Posterior vena cava (tissue), 2 donors: ENCODE results near the gene SEC24C. TPM values are rescaled to one million over a fixed set of nuclear protein-coding genes. Genes with fewer than 3 reads are reported as not detected.

Experiments
- DNase-seq: peaks from one replicate; pipeline ENCODE4 v3.0.0-alpha.2; 2020; ENCODE audit warnings: low spot score
- intact Hi-C, 2 donors: fragments of 100-400 bp; cut with DNase I; formaldehyde crosslinking; loops; one replicate each; pipeline versions ENCODE4 v1.14.1 to v1.14.2; 2022 to 2023
- total RNA-seq, 2 donors: library from RNA; stranded (reverse); fragmentation: NEBNext Ultra II Directional; extraction: Animal tissue kit (Norgen Biotek cat#: 25700); gene quantifications; one replicate each; pipeline ENCODE4 v1.2.1, GENCODE V29; 2021
- donor health status: DM: yes; HTN: yes; CAD: no.
- donor health status: DM: yes; HTN: yes; CAD: no.

The SEC24C gene
- total RNA-seq, 2 donors from 2014 or later: 51.3 to 51.4 TPM

DNA sequence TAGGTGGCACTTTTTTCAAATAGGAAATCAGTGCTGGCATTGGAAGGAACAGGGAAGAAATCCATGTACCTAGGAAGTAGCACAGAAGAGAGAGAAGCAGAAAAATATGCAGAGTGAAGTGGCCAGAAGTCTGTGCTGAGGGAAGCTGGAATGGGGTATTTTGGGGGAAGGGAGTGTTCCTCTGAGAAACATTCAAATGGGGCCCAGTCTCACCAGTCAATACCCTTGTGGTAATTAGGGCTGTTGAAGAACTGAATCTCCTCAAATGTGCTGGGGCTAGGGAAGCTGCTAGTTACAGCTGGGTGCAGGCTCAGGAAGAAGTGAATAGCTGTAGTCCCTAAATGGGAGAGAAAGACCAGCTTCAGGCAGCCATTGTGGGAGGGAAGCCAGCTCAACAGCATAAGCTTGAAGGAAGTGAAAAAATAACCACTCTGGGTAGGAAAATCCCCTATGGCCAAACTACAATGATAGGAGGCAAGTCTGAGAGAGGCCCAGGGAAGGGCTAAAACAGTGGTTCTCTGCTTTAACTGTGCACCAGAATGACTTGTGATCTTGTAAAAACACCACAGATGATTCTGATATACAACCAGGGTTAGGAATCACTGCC is 59.6 kb downstream of the SEC24C start:
- intact Hi-C loops: loop anchor here in 1 of 2 donors (1.0 kb wide), 1 partner anchor 22 kb away; no protein-coding TSS in a partner anchor
- peak; percentile 32 for DNase-seq

GRCh38 chr10:73806176-73806950 is 62.2 kb downstream of the SEC24C start:
- DNase-seq: peak; percentile 67
- intact Hi-C loops: no loop called here

- intact Hi-C loops: no loop called here
- DNase-seq: peak; percentile 78
Observed at GRCh38 chr10:73807471-73807870, 63.3 kb downstream of the SEC24C start.

DNA sequence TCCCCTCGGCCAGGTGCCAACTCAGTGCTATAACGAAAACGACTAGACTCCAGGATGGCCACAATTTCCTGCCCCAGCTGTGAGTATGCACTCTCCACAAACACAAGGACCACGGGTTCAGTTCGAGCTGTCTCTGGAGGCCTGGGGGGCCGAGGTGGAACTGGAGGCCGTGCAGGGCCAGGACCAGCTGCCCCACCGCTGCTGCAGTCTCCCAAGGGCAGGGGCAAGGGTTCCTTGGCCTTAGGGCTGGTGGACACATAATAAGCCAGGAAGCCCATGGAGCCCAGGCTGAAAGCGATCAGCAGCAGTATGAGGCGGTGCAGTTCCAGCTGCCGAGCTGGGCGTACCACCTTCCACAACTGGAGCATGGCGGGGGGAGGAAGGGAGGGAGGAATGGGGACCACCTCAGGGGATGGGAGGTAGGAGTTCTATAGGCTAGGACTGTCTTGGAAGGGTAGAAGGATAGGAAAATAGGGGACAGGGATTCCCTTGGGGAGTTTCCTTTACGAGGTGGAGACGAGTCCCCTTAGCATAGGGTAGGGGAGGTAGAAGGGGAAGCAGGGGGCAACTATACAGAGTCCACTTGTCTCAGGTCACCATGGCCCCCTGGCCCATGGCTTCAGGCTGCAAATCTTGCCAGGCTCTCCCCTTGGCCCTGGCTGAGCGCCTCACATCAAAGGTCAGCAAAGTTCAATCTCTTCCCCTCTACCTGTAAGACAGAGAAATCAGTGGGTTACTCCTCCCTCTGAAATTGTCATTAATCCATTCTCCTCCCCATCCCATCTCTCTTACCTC is 64.0 kb downstream of the SEC24C start:
- intact Hi-C loops: no loop called here
- peak; percentile 72 for DNase-seq

DNA sequence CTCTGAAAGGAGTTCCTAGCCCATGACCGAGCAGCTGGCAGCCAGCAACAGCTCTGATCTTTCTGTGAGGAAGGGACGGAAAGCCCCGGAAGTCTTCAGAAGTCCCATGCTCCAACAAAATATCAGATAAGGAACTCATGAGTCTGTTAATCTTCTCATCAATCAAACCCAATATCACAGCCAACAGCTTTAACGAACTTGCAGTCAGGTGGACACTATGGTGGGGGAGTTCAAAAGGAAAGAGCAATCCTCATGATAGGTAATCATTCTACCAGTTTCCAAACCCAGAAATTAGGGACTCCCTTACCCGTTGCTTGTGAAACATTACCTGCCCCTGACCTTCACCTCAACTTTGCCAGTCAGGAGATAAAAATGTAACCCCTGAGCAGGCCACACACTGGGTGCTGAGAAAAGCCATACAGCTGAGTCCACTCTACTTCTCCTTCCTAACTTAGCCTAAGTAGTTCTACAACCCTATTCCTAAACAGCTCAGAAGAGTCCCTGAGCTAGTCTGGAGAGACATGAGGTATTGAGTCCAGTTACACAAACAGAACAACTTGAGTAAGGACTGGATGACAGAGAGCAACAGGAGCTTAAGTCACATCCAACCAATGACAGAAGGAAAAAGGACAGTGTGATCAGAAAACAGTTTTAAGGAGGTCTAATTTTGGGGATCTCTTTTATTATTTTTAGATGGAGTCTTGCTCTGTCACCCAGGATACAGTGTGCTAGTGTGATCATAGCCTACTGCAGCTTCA is 65.1 kb downstream of the SEC24C start:
- peak; percentile 60 for DNase-seq
- intact Hi-C loops: no loop called here

GRCh38 chr10:73810358-73810734 is 66.2 kb downstream of the SEC24C start:
- no peak for DNase-seq
- intact Hi-C loops: no loop called here

DNA sequence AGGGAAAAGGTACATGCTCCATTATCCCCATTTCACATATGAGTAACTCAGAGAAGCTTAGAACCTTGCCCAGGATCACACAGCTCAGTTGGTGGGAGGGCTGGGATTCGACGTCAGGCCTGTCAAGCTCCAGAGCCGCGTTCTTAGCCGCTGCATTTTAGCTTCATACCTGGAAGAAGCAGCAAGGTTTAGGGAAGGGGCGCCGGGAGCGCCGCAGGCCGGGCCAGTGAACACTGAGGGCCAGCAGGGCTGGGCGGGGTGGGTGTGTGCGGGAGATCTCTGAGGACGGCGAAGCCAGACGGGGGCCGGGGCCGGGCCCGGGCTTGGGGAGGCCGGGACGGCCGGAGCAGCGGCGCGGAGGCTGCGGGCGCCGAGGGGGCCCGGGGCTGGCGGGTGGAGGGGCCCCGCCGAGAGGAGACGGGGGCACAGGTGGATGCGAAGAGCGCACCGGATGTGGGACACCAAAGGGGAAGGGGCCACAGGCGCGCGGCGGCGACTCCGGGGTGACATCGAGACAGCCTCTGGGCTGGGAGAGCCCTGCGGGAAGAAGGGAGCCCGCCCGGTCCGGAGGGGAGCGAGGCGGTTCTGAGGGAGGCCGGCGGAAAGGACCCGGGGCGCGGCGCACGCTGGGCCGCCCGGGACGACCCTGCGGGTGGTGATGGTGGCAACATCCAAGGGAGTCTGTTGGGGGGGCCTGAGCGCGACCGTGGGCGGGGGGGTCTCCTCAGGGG is 66.7 kb downstream of the SEC24C start:
- DNase-seq: peak; percentile 86
- intact Hi-C loops: no loop called here

- intact Hi-C loops: no loop called here
- DNase-seq: no peak
Observed at GRCh38 chr10:73812657-73813056, 68.5 kb downstream of the SEC24C start.

GRCh38 chr10:73813333-73813732 is 69.2 kb downstream of the SEC24C start:
- intact Hi-C loops: no loop called here
- DNase-seq: no peak

- intact Hi-C loops: no loop called here
- no peak for DNase-seq
Observed at GRCh38 chr10:73814276-73814895, 70.2 kb downstream of the SEC24C start.

DNA sequence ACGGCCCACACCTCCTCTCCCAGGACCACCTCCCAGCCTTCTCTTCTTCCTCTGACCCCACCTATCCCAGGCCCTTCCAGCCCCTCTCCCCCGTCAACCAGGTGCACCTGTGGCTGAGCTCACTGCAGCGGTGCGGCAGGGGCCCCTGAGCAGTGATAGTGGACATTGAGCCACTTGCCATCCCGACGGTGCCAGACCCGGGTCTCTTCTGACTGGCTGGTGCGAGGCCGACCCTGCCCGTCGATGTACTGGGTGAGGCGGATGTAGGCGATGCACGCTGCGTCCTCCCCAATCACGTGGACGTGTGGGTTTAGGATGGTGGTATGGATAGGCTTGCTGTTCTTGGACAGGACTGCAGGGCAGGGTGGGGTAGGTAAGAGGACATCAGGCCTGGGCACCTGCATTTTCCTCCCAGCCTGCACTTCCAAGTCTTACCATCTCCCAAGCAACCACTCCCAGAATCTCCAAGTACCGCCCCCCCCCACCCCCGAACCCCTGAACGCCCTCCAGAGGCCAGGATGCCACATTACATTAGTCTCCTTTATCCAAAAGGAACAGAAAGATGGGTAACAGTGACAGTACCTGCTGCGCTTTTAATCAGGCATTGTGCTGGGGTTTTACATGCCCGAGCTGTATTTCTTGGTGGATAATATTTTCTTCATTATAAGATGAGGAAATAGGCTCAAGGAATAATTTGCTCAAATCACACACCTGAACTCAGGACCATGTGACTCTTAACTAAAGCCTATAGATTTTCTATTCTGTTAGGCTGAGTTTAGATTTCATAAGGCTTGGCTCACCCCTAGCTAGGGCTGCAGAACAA is 70.9 kb downstream of the SEC24C start:
- no peak for DNase-seq
- intact Hi-C loops: no loop called here

DNA sequence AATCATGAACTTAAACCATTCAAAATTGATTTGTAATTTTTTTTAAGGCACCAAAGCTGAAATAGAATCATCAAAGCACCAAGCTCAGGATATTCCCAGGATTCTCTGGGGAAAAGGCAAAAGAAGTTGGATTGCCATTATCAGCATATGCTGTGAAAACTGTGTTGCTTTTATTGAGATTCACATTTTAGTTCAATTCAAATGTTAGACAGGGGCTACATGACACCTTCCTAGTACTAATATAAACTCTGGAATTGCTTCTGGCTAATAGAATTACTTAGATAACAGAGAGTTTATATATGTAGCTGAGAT is 71.5 kb downstream of the SEC24C start:
- intact Hi-C loops: no loop called here
- DNase-seq: no peak

- DNase-seq: no peak
- intact Hi-C loops: no loop called here
Observed at GRCh38 chr10:73816917-73817729, 73.0 kb downstream of the SEC24C start.

DNA sequence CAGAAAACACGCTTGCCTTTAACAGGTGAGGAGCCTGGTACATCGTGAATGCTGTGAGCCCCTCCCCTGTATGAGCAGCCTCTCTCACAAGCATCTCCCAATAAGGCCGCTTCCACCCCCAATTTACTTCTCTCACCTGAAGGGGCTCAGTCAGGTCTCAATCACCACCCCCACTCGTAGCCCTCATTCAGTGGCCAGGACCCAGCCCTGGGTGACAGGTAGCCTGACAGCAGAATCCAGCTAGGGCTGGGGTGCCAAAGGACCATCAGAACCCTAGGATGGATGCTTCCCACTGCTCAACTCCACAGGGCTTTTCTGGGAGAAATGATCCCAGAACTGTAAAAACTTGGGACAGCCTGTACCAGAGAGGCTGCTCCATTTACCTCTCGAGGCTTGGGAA is 73.7 kb downstream of the SEC24C start:
- DNase-seq: no peak
- intact Hi-C loops: no loop called here

- DNase-seq: no peak
- intact Hi-C loops: no loop called here
Observed at GRCh38 chr10:73818402-73818801, 74.2 kb downstream of the SEC24C start.

- no peak for DNase-seq
- intact Hi-C loops: no loop called here
Observed at GRCh38 chr10:73819081-73819480, 74.9 kb downstream of the SEC24C start.

- no peak for DNase-seq
- intact Hi-C loops: no loop called here
Observed at GRCh38 chr10:73819513-73820093, 75.4 kb downstream of the SEC24C start.
